Stimulated activated CD4-positive, alpha-beta T cell treated with anti-CD3 and anti-CD28 coated beads, Interleukin-1b, Interleukin-23, amount 100 ng/mL, for 24 hours (primary cell): ENCODE measurements around the gene SLC23A1.
"Not testable (repeated sequence)": the region's sequence is repeated elsewhere in the genome, so short reads cannot be mapped to it uniquely, and the experiment has no call there.

Experiments used
- DNase-seq, 4 experiments: peaks; one replicate each; pipeline ENCODE4 v3.0.0-alpha.2; 2020; ENCODE audit warnings: low read depth in 4 of 4, low spot score in 1 of 4

SLC23A1 gene

GRCh38 chr5:139383275-139383992 lies at the start of gene SLC23A1:
Gene SLC23A1, minus strand, starts transcription at chr5:139383297. Its CDS starts 44 bp downstream, at chr5:139383253.
- no peak for DNase-seq

GRCh38 chr5:139431706-139432105 lies 48.6 kb upstream of the SLC23A1 start:
- DNase-seq = no peak

- no peak for DNase-seq
Observed at GRCh38 chr5:139430015-139430414, 46.9 kb upstream of the SLC23A1 start.

- no peak for DNase-seq
Observed at GRCh38 chr5:139426203-139426885, 43.2 kb upstream of the SLC23A1 start.

GRCh38 chr5:139425497-139425896 lies 42.4 kb upstream of the SLC23A1 start:
- no peak for DNase-seq

- no peak for DNase-seq
Observed at GRCh38 chr5:139422307-139422893, 39.3 kb upstream of the SLC23A1 start.

GRCh38 chr5:139419226-139420192 lies 36.4 kb upstream of the SLC23A1 start:
- DNase-seq = no peak

GRCh38 chr5:139418793-139419192 lies 35.7 kb upstream of the SLC23A1 start:
- DNase-seq = no peak

GRCh38 chr5:139417214-139417613 lies 34.1 kb upstream of the SLC23A1 start:
- no peak for DNase-seq

- no peak for DNase-seq
Observed at GRCh38 chr5:139416651-139417050, 33.6 kb upstream of the SLC23A1 start.

- DNase-seq = no peak
Observed at GRCh38 chr5:139415869-139416268, 32.8 kb upstream of the SLC23A1 start.

- no peak for DNase-seq
Observed at GRCh38 chr5:139415221-139415861, 32.2 kb upstream of the SLC23A1 start.

GRCh38 chr5:139414581-139415130 lies 31.6 kb upstream of the SLC23A1 start:
- DNase-seq = no peak

- no peak for DNase-seq
Observed at GRCh38 chr5:139413963-139414362, 30.9 kb upstream of the SLC23A1 start.

GRCh38 chr5:139413153-139413552 lies 30.1 kb upstream of the SLC23A1 start:
- DNase-seq = no peak

- no peak for DNase-seq
Observed at GRCh38 chr5:139410993-139411828, 28.1 kb upstream of the SLC23A1 start.

GRCh38 chr5:139410121-139410992 lies 27.3 kb upstream of the SLC23A1 start:
- DNase-seq = no peak

GRCh38 chr5:139409116-139409515 lies 26.0 kb upstream of the SLC23A1 start:
- DNase-seq = not testable (repeated sequence)
